Right atrium auricular region (tissue), 2 donors: Measurements from ENCODE around the gene SETD4. TPM values are rescaled to one million over a fixed set of nuclear protein-coding genes. Genes with fewer than 3 reads are reported as not detected.
A peak's percentile ranks its signal among the peaks of the same experiment; 100 is the strongest.

Source experiments
- DNase-seq: peaks from one replicate; pipeline ENCODE4 v3.0.0-alpha.2; 2019; ENCODE audit warnings: low spot score
- H3K27ac ChIP-seq, 2 donors: fragments of 200-600 bp; sonication (generic); 1 replicate in 1 of 2; 2 replicates in 1 of 2; pipeline ENCODE4 v1.5.1; 2016 to 2019
- H3K27me3 ChIP-seq, 2 donors: fragments of 200-600 bp; sonication (generic); one replicate each; pipeline versions ENCODE4 v1.5.1 to v1.6.0; 2017 to 2019
- H3K36me3 ChIP-seq: fragments of 200-600 bp; sonication (generic); one replicate; pipeline ENCODE4 v1.5.1; 2016
- H3K4me1 ChIP-seq, 2 donors: fragments of 200-600 bp; sonication (generic); one replicate each; pipeline versions ENCODE4 v1.5.1 to v1.6.0; 2017 to 2019
- H3K4me3 ChIP-seq, 2 donors: fragments of 200-600 bp; sonication (generic); 1 replicate in 1 of 2; 2 replicates in 1 of 2; pipeline ENCODE4 v1.5.1; 2017 to 2019; ENCODE audit warnings: mild to moderate bottlenecking in 1 of 2, moderate library complexity in 1 of 2
- H3K9me3 ChIP-seq, 2 donors: fragments of 200-600 bp; sonication (generic); one replicate each; pipeline ENCODE4 v1.5.1; 2019
- CTCF ChIP-seq, 2 donors: fragments of 200-600 bp; sonication (generic); IDR thresholded peaks; one replicate each; pipeline ENCODE4 v1.5.1; 2019; ENCODE audit warnings: antibody characterized with exemption in 2 of 2
- total RNA-seq, 2 donors: library from RNA; depleted of rRNA; stranded (reverse); fragments of >200 nt; gene quantifications; one replicate each; pipeline ENCODE4 v1.1.0, GENCODE V29; 2016

Gene SETD4
- total RNA-seq, 2 donors from 2014 or later: 6.3 to 7.6 TPM

DNA sequence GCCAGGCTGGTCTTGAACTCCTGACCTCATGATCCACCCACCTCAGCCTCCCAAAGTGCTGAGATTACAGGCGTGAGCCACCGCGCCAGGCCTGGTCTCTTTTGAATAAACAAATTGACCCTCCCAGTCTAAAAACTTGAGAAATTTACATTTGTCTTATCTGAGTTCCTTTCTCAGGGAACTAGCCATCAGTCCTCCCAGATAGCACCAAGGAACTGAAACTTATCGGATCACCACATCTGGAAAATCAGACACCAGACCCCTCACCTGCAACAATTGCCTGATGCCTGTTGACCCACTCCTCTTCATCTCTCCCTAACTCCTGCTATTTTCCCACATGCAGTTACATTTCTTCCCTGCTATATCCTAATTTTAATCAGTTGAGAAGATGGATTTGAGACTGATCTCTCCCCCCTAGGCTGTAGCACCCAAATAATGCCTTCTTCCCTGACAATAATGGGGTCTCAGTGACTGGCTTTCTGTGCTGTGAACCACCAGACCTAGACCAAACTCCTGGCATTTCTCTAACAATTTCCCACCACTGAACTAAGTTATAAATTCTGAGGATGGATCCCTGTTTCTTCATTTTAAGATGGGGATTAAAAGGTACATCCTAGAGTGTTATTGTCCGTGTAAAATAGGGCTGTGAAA lies 8.5 kb upstream of the SETD4 start:
- no peak for DNase-seq
- no peak overlapping the region for H3K4me3 ChIP-seq

GRCh38 chr21:36065497-36066036 lies 5.2 kb upstream of the SETD4 start:
- no peak for DNase-seq
- no peak overlapping the region for H3K27ac ChIP-seq
- TF ChIP-seq CTCF (IDR thresholded peaks at IDR 0.05): no peak
- H3K27me3 ChIP-seq: no peaks in the 10 kb centered on the region
- no peaks in the 10 kb centered on the region for H3K36me3 ChIP-seq
- no peak overlapping the region for H3K4me3 ChIP-seq
- peaks cover 0 to 18% of the 10 kb centered on the region in 2 donors for H3K4me1 ChIP-seq
- peaks cover 3 to 5% of the 10 kb centered on the region in 2 donors for H3K9me3 ChIP-seq

More for the DNA sequence above, 8.5 kb upstream of the SETD4 start:
- peaks cover 17% of the 10 kb centered on the region for H3K36me3 ChIP-seq
- peak overlapping the region; percentile 72 to 84 for H3K27ac ChIP-seq
- H3K27me3 ChIP-seq: no peaks in the 10 kb centered on the region
- TF ChIP-seq CTCF (IDR thresholded peaks at IDR 0.05): no peak
- H3K4me1 ChIP-seq: peaks cover 0 to 27% of the 10 kb centered on the region in 2 donors
- peaks cover 3 to 5% of the 10 kb centered on the region in 2 donors for H3K9me3 ChIP-seq

DNA sequence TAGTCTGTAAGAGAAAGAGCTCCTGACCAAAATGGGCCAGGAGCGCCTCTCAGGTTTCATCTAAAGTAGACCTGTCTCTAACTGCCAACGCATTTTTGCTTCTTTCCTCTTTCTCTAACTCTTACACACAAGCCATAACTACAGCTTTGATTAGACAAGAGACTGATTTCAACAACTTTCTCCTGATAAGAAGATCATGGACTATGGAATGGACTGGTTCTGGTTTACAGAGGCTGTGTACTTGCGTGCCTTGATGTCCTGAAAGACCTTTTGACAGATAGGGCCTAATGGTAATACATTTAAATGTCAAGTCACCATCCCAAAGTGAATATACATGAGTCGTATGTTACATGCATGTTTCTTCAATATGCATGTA lies 3.7 kb upstream of the SETD4 start:
- Histone ChIP-seq H3K27ac (no peak overlapping the region), H3K4me1 (peaks cover 2 to 15% of the 10 kb centered on the region in 2 donors), H3K4me3 (no peak overlapping the region), H3K36me3 (no peaks in the 10 kb centered on the region), H3K9me3 (peaks cover 3 to 4% of the 10 kb centered on the region in 2 donors), H3K27me3 (no peaks in the 10 kb centered on the region)
- no peak for DNase-seq
- no peak for TF ChIP-seq CTCF (IDR thresholded peaks at IDR 0.05)

DNA sequence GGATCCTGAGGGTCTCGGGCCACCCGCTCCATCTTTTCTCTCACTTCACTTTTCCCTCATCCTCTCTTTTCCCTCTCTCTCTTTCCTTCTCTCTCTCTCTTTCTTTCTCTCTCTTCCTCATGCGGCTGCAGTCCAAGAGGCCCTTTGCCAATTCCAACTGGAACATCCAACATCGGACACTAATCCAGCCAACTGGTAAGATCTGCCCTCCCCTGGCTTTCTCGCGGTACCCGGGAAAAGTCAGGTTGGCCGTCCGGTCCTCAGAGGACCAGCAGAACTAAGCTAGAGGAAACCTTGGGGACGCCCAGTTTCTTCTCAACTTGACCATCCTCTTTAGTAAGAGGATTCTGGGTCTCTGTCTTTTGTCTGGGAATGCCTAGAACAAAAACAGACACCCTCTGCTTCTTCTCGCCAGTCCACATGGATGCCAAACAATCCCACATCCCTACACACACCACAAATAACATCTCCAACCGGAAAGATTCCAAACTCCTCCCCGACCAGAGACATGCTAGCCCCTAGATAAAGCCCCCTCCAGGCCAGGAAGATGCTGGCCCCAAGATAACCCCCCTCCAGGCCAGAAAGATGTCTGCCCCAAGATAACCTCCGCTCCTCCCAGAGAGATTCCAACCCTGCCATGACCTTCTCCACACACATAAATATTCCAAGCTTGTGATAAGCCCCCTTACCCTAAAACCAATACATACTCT lies 3.2 kb upstream of the SETD4 start:
- no peak for DNase-seq
- peaks cover 2 to 17% of the 10 kb centered on the region in 2 donors for H3K4me1 ChIP-seq
- H3K4me3 ChIP-seq: no peak overlapping the region
- TF ChIP-seq CTCF (IDR thresholded peaks at IDR 0.05): no peak
- no peaks in the 10 kb centered on the region for H3K9me3 ChIP-seq
- H3K27me3 ChIP-seq: no peaks in the 10 kb centered on the region
- no peaks in the 10 kb centered on the region for H3K36me3 ChIP-seq
- no peak overlapping the region for H3K27ac ChIP-seq

- Histone ChIP-seq H3K36me3 (peaks cover 11% of the 10 kb centered on the region), H3K27ac (no peak overlapping the region), H3K4me1 (peaks cover 2 to 17% of the 10 kb centered on the region in 2 donors), H3K4me3 (no peak overlapping the region), H3K27me3 (no peaks in the 10 kb centered on the region), H3K9me3 (no peaks in the 10 kb centered on the region)
- TF ChIP-seq CTCF (IDR thresholded peaks at IDR 0.05): no peak
- no peak for DNase-seq
These were observed 1.1 kb upstream of the SETD4 start for GRCh38 chr21:36061445-36061844.
